Fibroblast of lung (primary cell): Measurements from ENCODE around the gene UGT1A5. TPM values are rescaled to one million over a fixed set of nuclear protein-coding genes. Genes with fewer than 3 reads are reported as not detected.

ENCODE experiments used
- DNase-seq, 2 donors: peaks; one replicate each; pipeline versions ENCODE4 v3.0.0 to v3.0.0-alpha.2; 2010; ENCODE audit warnings: low read depth in 2 of 2
- H2AFZ ChIP-seq: 2 replicates; pipeline ENCODE4 v1.5.1; 2012; ENCODE audit warnings: low read length, control low read depth, inconsistent platforms
- H3K27ac ChIP-seq: 2 replicates; pipeline ENCODE4 v1.5.1; 2011; ENCODE audit warnings: low read length, control low read depth; ENCODE audit not compliant: insufficient read depth
- H3K27me3 ChIP-seq: 2 replicates; pipeline ENCODE4 v1.5.1; 2011; ENCODE audit warnings: mild to moderate bottlenecking, low read length; ENCODE audit not compliant: control insufficient read depth, insufficient read depth
- H3K36me3 ChIP-seq: 2 replicates; pipeline ENCODE4 v1.5.1; 2011; ENCODE audit warnings: low read length; ENCODE audit not compliant: control insufficient read depth, insufficient read depth
- H3K4me1 ChIP-seq: 2 replicates; pipeline ENCODE4 v1.5.1; 2011; ENCODE audit warnings: low read length; ENCODE audit not compliant: control insufficient read depth, insufficient read depth; ENCODE audit errors: extremely low read depth
- H3K4me2 ChIP-seq: 2 replicates; pipeline ENCODE4 v1.5.1; 2011; ENCODE audit warnings: low read length, control low read depth; ENCODE audit not compliant: insufficient read depth; ENCODE audit errors: extremely low read depth
- H3K4me3 ChIP-seq, 4 experiments: fragments of 200-600 bp in 1 of 4; sonication (generic) in 1 of 4; replicated peaks in 1 of 4; 2 replicates each; pipeline ENCODE4 v1.5.1; 2011 to 2016; ENCODE audit warnings: low read length in 4 of 4, low read depth in 3 of 4, mild to moderate bottlenecking in 3 of 4, control low read depth in 2 of 4, inconsistent platforms in 1 of 4, mixed read lengths in 1 of 4; ENCODE audit not compliant: insufficient read depth in 1 of 4; ENCODE audit errors: control extremely low read depth in 1 of 4
- H3K79me2 ChIP-seq: 2 replicates; pipeline ENCODE4 v1.5.1; 2012; ENCODE audit warnings: mild to moderate bottlenecking, low read length, inconsistent platforms; ENCODE audit not compliant: control insufficient read depth, insufficient read depth
- H3K9ac ChIP-seq: 2 replicates; pipeline ENCODE4 v1.5.1; 2011; ENCODE audit warnings: mild to moderate bottlenecking, low read length, control low read depth; ENCODE audit not compliant: insufficient read depth
- H3K9me3 ChIP-seq: 2 replicates; pipeline ENCODE4 v1.5.1; 2012; ENCODE audit warnings: low read depth, low read length; ENCODE audit not compliant: control insufficient read depth, insufficient read depth
- H4K20me1 ChIP-seq: 2 replicates; pipeline ENCODE4 v1.5.1; 2011; ENCODE audit warnings: low read length; ENCODE audit not compliant: control insufficient read depth, insufficient read depth; ENCODE audit errors: extremely low read depth
- CTCF ChIP-seq, 2 donors: IDR thresholded peaks in 1 of 2; conservative IDR thresholded peaks in 1 of 2; 1 replicate in 1 of 2; 2 replicates in 1 of 2; pipeline ENCODE4 v1.5.1; 2011 to 2012; ENCODE audit warnings: low read length in 2 of 2, control low read depth in 1 of 2, inconsistent platforms in 1 of 2, low read depth in 1 of 2, mild to moderate bottlenecking in 1 of 2
- EZH2 ChIP-seq: IDR thresholded peaks from 2 replicates; pipeline ENCODE4 v1.5.1; 2012; ENCODE audit warnings: low read length, control low read depth, mild to moderate bottlenecking; ENCODE audit errors: missing control alignments
- polyA plus RNA-seq, 2 donors: library from polyadenylated mRNA; depleted of rRNA in 1 of 2; stranded (reverse) in 1 of 2; unstranded in 1 of 2; fragments of >200 nt; gene quantifications; 2 replicates each; pipeline ENCODE4 v1.2.1, GENCODE V29; 2011 to 2012; ENCODE audit warnings: missing spikeins in 1 of 2
- total RNA-seq: library from RNA; depleted of rRNA; stranded (reverse); fragments of >200 nt; gene quantifications from 2 replicates; pipeline ENCODE4 v1.2.1, GENCODE V29; 2014

Gene UGT1A5
- total and polyA plus RNA-seq, 2 donors (not counting 1 experiment from before 2014, with no cell fraction given), result not detected

- Histone ChIP-seq H3K27me3 (no peaks in the 10 kb centered on the region), H3K79me2 (no peaks in the 10 kb centered on the region), H3K4me3 (no peak overlapping the region), H3K4me1 (no peaks in the 10 kb centered on the region), H3K9ac (no peak overlapping the region), H3K4me2 (no peak overlapping the region), H4K20me1 (no peaks in the 10 kb centered on the region), H3K27ac (no peak overlapping the region), H3K36me3 (no peaks in the 10 kb centered on the region), H3K9me3 (no peaks in the 10 kb centered on the region), H2AFZ (no peak overlapping the region)
- DNase-seq, result no peak
- TF ChIP-seq EZH2, result no peak
Observed at GRCh38 chr2:233795735-233796171, 83.0 kb downstream of the UGT1A5 start.

- no peaks in the 10 kb centered on the region for H3K4me1 ChIP-seq
- no peak overlapping the region for H3K4me3 ChIP-seq
- H4K20me1 ChIP-seq, result no peaks in the 10 kb centered on the region
- H3K27me3 ChIP-seq, result no peaks in the 10 kb centered on the region
- no peak for TF ChIP-seq EZH2
- no peak for TF ChIP-seq CTCF (conservative IDR thresholded peaks at IDR 0.05 in 1 of 2, IDR thresholded peaks at IDR 0.05 in 1 of 2; ENCODE audit: low read depth in 1 of 2, low read length in 2 of 2)
- no peak overlapping the region for H2AFZ ChIP-seq
- no peak overlapping the region for H3K9ac ChIP-seq
- DNase-seq, result no peak
- H3K79me2 ChIP-seq, result no peaks in the 10 kb centered on the region
- no peak overlapping the region for H3K27ac ChIP-seq
- H3K36me3 ChIP-seq, result no peaks in the 10 kb centered on the region
- H3K4me2 ChIP-seq, result no peak overlapping the region
- H3K9me3 ChIP-seq, result no peaks in the 10 kb centered on the region
Observed at GRCh38 chr2:233796254-233796653, 83.5 kb downstream of the UGT1A5 start.

- no peak for DNase-seq
- no peaks in the 10 kb centered on the region for H3K4me1 ChIP-seq
- no peak overlapping the region for H3K9ac ChIP-seq
- H3K27me3 ChIP-seq, result peaks cover 1% of the 10 kb centered on the region
- TF ChIP-seq CTCF (conservative IDR thresholded peaks at IDR 0.05 in 1 of 2, IDR thresholded peaks at IDR 0.05 in 1 of 2; ENCODE audit: low read depth in 1 of 2, low read length in 2 of 2), result no peak
- no peak for TF ChIP-seq EZH2
- no peaks in the 10 kb centered on the region for H3K9me3 ChIP-seq
- no peak overlapping the region for H2AFZ ChIP-seq
- no peak overlapping the region for H3K4me3 ChIP-seq
- H4K20me1 ChIP-seq, result no peaks in the 10 kb centered on the region
- H3K4me2 ChIP-seq, result no peak overlapping the region
- H3K79me2 ChIP-seq, result no peaks in the 10 kb centered on the region
- no peaks in the 10 kb centered on the region for H3K36me3 ChIP-seq
- no peak overlapping the region for H3K27ac ChIP-seq
Observed at GRCh38 chr2:233798335-233799086, 85.8 kb downstream of the UGT1A5 start.
